Astrocyte of the cerebellum (primary cell): ENCODE results near the gene PGBD5.

Experiments
- DNase-seq: peaks from one replicate; pipeline ENCODE4 v3.0.0-alpha.2; 2011; ENCODE audit warnings: low read depth
- H3K4me3 ChIP-seq: 2 replicates; pipeline ENCODE4 v1.5.1; 2011; ENCODE audit warnings: mild to moderate bottlenecking, low read depth, low read length, moderate library complexity
- in situ Hi-C: cut with HindIII; loops from 2 replicates; pipeline ENCODE4 v1.10.0; 2017; ENCODE audit warnings: low sequenced_read_pairs
- TF ChIP-seq, protein P1 (sequence below): IDR thresholded peaks from 2 replicates; pipeline ENCODE4 v1.5.1; 2012; ENCODE audit warnings: low read length, low read depth, moderate library complexity, mild to moderate bottlenecking; ENCODE audit errors: missing control alignments

The PGBD5 gene

GRCh38 chr1:230330157-230330556 lies 96.0 kb downstream of the PGBD5 start:
- no peak for DNase-seq
- in situ Hi-C loops: no loop called here
- TF ChIP-seq, protein P1, sequence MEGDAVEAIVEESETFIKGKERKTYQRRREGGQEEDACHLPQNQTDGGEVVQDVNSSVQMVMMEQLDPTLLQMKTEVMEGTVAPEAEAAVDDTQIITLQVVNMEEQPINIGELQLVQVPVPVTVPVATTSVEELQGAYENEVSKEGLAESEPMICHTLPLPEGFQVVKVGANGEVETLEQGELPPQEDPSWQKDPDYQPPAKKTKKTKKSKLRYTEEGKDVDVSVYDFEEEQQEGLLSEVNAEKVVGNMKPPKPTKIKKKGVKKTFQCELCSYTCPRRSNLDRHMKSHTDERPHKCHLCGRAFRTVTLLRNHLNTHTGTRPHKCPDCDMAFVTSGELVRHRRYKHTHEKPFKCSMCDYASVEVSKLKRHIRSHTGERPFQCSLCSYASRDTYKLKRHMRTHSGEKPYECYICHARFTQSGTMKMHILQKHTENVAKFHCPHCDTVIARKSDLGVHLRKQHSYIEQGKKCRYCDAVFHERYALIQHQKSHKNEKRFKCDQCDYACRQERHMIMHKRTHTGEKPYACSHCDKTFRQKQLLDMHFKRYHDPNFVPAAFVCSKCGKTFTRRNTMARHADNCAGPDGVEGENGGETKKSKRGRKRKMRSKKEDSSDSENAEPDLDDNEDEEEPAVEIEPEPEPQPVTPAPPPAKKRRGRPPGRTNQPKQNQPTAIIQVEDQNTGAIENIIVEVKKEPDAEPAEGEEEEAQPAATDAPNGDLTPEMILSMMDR: no peak
- H3K4me3 ChIP-seq: no peak overlapping the region

DNA sequence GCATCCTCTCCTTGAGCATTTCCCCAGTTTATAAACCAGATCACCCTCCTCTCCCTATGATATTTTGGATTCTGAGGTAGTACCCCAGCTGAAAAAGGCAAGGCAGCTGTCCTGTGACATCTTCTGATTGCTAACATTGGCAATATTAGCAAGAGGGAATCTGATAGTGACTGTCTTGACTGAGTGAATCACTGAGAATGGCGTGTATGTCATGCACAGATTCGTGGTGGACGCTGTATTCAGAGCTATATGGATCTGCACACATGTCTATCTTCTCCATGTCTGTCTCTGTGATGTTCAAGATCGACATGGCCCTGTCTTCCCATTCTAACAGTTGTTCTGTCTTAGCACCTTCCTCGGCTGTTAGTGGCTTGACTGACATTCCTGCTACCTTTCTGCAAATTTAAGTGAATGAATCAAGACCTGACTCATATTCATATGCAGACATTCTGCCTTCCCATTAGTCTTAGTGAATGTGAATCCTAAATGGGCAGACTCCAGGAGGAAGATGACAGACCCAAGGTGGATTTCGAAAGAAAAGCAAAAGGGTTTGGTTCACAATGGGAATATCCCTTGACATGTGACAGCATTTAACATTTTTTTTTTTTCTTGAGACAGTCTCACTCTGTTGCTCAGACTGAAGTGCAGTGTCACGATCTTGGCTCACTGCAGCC lies 97.7 kb downstream of the PGBD5 start:
- TF ChIP-seq, protein P1: no peak
- no peak overlapping the region for H3K4me3 ChIP-seq
- no peak for DNase-seq
- in situ Hi-C loops: no loop called here

- in situ Hi-C loops: no loop called here
- no peak overlapping the region for H3K4me3 ChIP-seq
- no peak for DNase-seq
- TF ChIP-seq, protein P1: no peak
These were observed 98.2 kb downstream of the PGBD5 start for GRCh38 chr1:230327892-230328284.

GRCh38 chr1:230326971-230327891 lies 98.9 kb downstream of the PGBD5 start:
- DNase-seq: no peak
- TF ChIP-seq, protein P1: no peak

DNA sequence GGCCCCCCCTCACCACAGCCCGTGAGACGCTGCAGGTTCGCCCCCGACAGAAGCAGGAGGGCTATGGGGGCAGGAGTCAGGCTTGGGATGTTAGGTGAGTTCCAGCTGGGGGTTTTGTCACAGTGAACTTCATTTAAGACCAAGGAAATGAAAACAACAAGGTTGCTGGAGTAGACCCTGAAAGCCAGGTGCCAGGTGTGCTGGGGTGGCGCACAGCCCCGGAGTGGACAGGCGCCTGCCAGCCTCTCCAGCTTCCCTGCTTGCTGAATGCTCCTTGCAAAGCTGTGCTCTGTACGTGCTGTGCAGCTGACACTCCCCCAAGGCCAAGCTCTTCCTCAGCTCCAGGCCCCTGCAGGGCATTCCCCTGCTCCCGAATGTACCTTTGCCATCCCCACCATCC lies 102.4 kb downstream of the PGBD5 start:
- no peak for DNase-seq
- in situ Hi-C loops: no loop called here
- TF ChIP-seq, protein P1: no peak
- H3K4me3 ChIP-seq: no peak overlapping the region

More at GRCh38 chr1:230326971-230327891, 98.9 kb downstream of the PGBD5 start:
- in situ Hi-C loops: no loop called here
- no peak overlapping the region for H3K4me3 ChIP-seq

DNA sequence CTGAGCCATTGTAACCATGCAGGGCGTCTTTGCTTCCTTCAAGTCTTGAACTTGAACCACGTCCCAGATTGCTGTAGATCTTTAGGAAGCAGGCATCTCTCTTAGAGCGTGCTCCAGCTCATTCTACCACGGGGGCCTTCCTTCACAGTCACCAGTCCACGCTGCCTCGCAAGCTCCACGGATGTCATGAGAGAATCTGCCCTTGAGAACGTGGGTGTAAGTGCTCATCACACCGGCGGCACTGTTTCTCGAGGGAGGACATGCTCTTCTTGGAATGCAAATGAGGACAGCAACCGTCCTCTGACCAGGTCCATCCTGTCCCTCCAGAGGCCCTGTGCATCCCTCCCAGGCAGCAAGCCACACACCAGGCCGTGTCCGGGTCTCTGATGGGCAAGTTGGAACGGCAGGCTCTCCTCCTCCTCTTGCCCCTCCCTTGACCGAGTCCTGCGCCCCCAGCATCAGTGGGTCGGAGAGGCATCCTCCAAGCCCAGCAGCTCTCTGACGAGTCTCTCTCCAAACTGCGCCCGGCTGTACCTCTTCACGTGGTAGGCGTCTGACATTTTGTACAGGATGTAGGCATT lies 103.1 kb downstream of the PGBD5 start:
- in situ Hi-C loops: no loop called here
- H3K4me3 ChIP-seq: no peak overlapping the region
- DNase-seq: no peak
- TF ChIP-seq, protein P1: no peak
